T-helper 1 cell treated with Interleukin-12 subunit alpha and Interleukin-12 subunit beta and Interleukin-4 antibody, amounts not matched to agents 30 ng/mL and 1 ng/mL, for 36 hours (primary cell): ENCODE measurements around the gene QSOX2. TPM values are rescaled to one million over a fixed set of nuclear protein-coding genes. Genes with fewer than 3 reads are reported as not detected.

ENCODE experiments used
- intact Hi-C: fragments of 100-400 bp; cut with micrococcal nuclease; formaldehyde crosslinking; loops from one replicate; pipeline ENCODE4 v1.15.1; 2024
- total RNA-seq: library from RNA; stranded (reverse); gene quantifications from 2 replicates; pipeline ENCODE4 v1.2.3, GENCODE V29; 2022

The QSOX2 gene
- total RNA-seq, 1 donor from 2014 or later, result 16.0 TPM

- intact Hi-C loops, result no loop called here
Observed at GRCh38 chr9:136252846-136253245, 7.2 kb upstream of the QSOX2 start.

DNA sequence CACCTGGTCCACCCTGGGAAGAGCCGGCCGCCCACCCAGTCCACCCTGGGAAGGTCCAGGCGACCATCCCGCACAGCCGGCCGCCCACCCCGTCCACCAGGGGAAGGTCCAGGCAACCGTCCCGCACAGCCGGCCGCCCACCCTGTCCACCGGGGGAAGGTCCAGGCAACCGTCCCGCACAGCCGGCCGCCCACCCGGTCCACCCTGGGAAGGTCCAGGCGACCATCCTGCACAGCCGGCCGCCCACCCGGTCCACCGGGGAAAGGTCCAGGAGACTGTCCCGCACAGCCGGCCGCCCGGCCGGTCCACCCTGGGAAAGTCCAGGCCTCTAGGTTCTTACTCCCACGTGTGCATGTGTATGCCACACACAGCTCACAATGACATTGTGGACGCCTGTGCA, 6.7 kb upstream of the QSOX2 start:
- intact Hi-C loops, result no loop called here

DNA sequence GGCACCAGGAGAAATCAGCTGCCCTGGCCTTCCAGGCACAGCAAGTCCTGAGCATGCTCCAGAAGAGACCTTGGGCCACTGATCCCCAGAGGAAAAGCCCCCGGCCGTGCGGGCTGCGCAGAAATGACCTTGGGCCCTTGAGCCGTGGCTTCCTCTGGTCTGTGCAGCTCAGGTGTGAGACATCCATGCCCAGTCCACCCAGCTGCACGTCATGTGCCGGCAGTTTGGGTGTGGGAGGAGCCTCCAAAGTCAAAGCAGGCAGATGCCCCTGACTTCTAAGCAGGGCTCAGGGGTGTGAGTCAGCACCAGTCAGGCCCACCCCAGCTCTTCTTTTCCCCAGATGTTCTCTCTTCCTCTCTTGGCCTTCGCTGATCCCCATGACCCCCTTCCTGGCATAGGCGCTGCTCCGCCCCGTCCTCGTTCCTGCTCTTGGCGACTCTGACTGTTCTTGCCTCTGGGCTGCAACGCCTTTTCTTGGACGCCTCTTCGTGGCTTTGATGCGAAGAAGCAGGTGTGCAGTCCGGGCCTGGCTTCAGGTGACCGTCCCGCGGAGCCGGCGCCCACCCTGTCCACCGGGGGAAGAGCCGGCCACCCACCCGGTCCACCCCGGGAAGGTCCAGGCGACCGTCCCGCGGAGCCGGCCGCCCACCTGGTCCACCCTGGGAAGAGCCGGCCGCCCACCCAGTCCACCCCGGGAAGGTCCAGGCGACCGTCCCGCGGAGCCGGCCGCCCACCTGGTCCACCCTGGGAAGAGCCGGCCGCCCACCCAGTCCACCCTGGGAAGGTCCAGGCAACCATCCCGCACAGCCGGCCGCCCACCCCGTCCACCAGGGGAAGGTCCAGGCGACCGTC, 5.9 kb upstream of the QSOX2 start:
- intact Hi-C loops, result no loop called here

- intact Hi-C loops, result no loop called here
Observed at GRCh38 chr9:136250676-136251075, 5.1 kb upstream of the QSOX2 start.

- intact Hi-C loops, result loop anchor here (5.0 to 10.0 kb wide), 3 partner anchors 32 to 343 kb away; partner anchors contain the start of genes CAMSAP1 and UBAC1
Observed at GRCh38 chr9:136249877-136250559, 4.4 kb upstream of the QSOX2 start.

DNA sequence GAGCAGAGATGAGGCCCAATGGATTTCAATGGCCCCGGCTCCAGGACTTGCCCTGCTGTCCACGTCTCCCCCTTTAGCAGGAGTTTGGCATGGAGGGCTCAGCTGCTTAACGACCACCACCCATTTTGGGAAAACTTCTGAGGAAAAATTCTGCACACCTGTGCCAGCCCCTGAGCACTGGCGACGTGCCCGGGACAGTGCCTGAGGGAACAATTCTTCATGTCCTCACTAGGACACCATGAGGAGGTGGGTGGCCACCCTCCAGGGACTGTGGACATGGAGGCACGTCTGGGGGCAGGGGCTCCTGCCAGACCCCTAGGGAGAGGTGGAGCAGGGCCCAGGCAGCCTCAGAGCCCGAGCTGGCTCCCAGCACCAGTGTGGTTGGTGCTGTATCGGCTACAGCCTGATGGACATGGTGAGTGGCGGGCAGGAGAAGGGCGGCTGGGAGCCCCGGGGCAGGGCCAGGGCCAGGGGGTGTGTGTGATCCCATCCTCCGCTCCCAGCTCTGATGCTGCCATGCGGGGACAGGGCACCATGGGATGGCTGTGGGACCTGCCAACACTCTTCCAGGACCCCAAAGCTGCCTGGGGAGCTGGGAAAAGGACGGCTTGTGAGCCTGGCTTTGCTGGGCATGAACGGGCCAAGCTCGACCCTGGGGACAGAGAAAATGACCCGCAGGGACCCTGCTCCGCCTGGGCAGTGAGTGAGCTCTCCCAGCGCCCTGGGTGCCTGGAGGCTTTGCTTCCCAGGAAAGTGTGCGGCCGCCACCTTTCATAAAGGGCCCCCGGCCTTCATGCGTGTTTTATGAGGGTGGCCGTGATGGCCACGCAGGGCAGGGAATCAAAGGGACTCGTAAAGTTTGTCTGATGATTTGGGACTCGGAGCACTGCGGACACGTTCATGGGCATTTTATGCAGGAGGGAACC, 3.6 kb upstream of the QSOX2 start:
- intact Hi-C loops, result loop anchor here (5.0 to 10.0 kb wide), 3 partner anchors 33 to 342 kb away; partner anchors contain the start of genes CAMSAP1 and UBAC1

GRCh38 chr9:136247947-136248637, 2.5 kb upstream of the QSOX2 start:
- intact Hi-C loops, result loop anchor here (5.0 to 10.0 kb wide), 3 partner anchors 34 to 341 kb away; partner anchors contain the start of genes CAMSAP1 and UBAC1

DNA sequence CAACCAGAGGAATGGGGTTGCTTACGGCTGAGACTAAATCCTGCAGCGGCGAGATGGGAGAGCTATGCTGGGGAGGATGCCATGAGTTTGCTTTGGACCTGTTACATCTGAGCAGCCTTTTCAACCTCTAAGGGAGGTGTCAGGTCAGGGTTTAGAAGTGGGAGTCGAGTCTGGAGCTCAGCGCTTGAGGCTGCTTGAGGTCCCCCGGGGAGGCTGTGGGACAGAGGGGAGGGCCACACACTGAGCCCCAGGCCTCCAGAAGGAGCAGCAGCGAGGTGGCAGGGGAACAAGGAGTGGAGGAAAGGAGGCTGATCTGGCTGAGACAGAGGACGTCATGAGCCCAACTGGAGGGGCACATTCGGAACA, 1.9 kb upstream of the QSOX2 start:
- intact Hi-C loops, result loop anchor here (5.0 to 10.0 kb wide), 3 partner anchors 35 to 340 kb away; partner anchors contain the start of genes CAMSAP1 and UBAC1

- intact Hi-C loops, result loop anchor here (5.0 to 10.0 kb wide), 3 partner anchors 35 to 340 kb away; partner anchors contain the start of genes CAMSAP1 and UBAC1
Observed at GRCh38 chr9:136246849-136247550, 1.4 kb upstream of the QSOX2 start.

GRCh38 chr9:136244969-136245218, 718 bp downstream of the QSOX2 start:
- intact Hi-C loops, result loop anchor here (1.0 to 10.0 kb wide), 9 partner anchors 13 to 1216 kb away; partner anchors contain the start of genes CAMSAP1, DNLZ and UBAC1

- intact Hi-C loops, result loop anchor here (2.0 to 10.0 kb wide), 4 partner anchors 18 to 1216 kb away; partner anchors contain the start of gene UBAC1
Observed at GRCh38 chr9:136244122-136244968, 1.3 kb downstream of the QSOX2 start.

DNA sequence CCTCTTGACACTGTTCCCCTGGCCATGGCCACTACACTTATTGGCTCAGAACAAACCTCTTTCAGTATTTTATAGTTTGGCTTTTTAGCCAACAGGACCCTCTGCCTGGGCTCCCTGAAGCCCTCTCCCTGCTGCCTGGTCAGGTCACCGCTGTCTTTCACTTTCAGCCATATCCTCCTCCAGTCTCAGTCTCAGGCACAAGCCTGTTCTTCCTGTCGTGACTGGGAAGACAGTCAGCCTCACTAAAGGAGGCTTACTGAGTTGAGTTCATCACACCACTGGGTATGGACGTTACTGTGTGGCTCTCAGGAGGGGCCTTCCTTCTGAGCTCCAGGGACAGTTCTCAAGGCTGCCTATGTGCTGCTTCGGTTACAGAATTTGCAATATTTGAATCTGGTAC, 2.0 kb downstream of the QSOX2 start:
- intact Hi-C loops, result loop anchor here (2.0 to 10.0 kb wide), 4 partner anchors 17 to 1217 kb away; partner anchors contain the start of gene UBAC1

DNA sequence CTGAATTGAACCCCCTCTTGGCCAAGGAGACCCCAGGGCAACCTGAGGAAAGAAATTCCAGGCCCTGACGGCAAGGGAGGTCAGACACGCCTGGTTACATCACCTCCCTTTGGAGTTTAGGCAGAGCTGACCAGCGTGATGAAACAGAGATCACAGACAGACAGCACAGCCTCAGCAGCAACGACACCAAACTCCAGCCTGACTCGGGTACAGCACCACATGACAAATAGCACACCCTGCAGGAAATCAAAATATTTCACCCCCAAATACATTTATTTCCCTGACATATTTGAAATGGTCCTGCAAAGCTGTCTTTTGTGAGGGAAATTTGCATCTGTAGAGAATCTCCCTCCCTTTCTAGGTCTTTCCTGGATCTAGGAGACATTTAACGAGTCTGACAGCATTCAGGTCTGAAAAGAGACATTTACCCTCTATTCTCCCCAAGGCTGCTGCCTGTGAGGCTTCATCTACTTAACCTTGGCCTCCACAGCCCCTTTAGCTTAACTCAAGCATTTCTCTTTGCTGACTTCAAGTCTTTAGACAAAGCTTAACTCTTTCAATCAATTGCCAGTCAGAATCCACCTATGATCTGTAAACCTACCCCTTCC, 2.6 kb downstream of the QSOX2 start:
- intact Hi-C loops, result loop anchor here (5.0 to 10.0 kb wide), 2 partner anchors 136 to 278 kb away; partner anchors contain the start of gene UBAC1

GRCh38 chr9:136242248-136242647, 3.4 kb downstream of the QSOX2 start:
- intact Hi-C loops, result loop anchor here (5.0 to 10.0 kb wide), 2 partner anchors 135 to 277 kb away; partner anchors contain the start of gene UBAC1

DNA sequence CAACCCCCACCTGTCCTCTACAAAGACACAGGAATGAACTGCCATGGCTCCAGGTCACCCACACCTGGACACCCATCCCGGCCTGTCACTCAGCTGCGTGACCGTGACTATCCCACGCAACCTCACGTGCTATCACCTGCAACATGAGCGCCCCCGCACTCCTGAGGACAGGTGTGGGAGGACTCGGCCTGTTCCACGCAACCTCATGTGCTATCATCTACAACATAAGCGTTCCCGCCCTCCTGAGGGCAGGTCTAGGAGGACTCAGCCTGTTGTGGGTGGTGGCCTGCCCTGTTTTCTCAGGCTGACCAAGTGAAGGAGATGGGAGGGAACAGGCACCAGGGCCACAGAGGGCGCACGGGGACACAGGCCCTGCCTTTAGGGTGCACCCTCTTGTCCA, 4.1 kb downstream of the QSOX2 start:
- intact Hi-C loops, result loop anchor here (5.0 to 10.0 kb wide), 2 partner anchors 134 to 277 kb away; partner anchors contain the start of gene UBAC1

DNA sequence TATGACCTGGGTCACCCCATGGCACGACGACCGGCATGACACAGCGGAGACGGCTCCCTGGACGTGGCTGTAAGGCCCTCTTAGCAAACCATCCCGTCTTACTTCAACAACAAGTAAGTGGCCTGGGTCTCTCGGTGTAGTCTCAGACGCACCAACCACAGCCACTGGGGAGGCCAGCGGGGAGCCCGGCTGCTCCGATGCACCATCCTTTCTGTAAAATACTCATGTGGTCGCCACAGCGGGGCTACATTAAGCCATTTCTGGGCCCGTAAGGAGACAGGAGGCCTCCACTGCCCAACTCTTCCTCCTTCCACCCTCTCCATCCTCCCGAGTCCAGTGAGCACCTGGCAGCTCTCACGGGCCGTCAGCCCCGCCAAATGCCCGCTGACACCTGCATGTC, 4.7 kb downstream of the QSOX2 start:
- intact Hi-C loops, result loop anchor here (5.0 to 10.0 kb wide), 2 partner anchors 134 to 276 kb away; partner anchors contain the start of gene UBAC1

DNA sequence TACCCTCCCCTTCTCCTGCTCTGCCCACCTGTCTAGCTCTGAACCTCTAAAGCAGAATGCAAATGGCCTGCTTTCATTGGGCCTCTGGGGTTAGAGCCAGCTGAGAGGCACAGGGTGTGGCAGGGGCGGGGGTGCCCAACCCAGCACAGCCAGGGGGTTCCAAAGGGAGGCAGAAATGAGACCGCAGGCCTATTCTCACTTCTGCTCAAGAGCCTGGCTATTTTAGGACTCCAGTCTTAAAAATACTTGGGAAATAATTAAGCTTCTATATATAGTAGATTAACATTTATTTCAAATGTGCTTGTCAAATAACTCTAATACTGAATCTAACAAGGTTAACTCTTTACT, 5.7 kb downstream of the QSOX2 start:
- intact Hi-C loops, result loop anchor here (5.0 to 10.0 kb wide), 2 partner anchors 133 to 275 kb away; partner anchors contain the start of gene UBAC1
